SK-N-SH (cell line): ENCODE results near the gene DCUN1D2. TPM values are rescaled to one million over a fixed set of nuclear protein-coding genes. Genes with fewer than 3 reads are reported as not detected.

ENCODE experiments used
- CTCF ChIA-PET: fragments of 300-600, 350-600 bp; formaldehyde crosslinking; extraction: SDS; loops from one replicate; lab custom pipeline; 2021; lab: Yijun Ruan, JAX
- POLR2A ChIA-PET: fragments of 350-600 bp; sonication (Branson Sonifier 250); formaldehyde crosslinking; extraction: SDS; loops from one replicate; lab custom pipeline; 2020; ENCODE audit warnings: antibody characterized with exemption, inconsistent platforms; lab: Yijun Ruan, JAX
- DNase-seq: peaks from one replicate; pipeline ENCODE4 v3.0.0; 2012
- H2AFZ ChIP-seq: fragments of 200-600 bp; sonication (generic); 2 replicates; pipeline ENCODE4 v1.8.1; 2016; ENCODE audit warnings: antibody characterized with exemption, mild to moderate bottlenecking, low read depth
- H3F3A ChIP-seq: fragments of 200-600 bp; sonication (generic); replicated peaks from 2 replicates; pipeline ENCODE3; 2016; ENCODE audit warnings: antibody characterized with exemption, mild to moderate bottlenecking; ENCODE audit not compliant: insufficient read depth
- H3K27ac ChIP-seq, 2 experiments: fragments of 200-500 bp in 1 of 2; fragments of 200-600 bp in 1 of 2; sonication (Bioruptor generic) in 1 of 2; sonication (generic), shearing (Covaris generic) in 1 of 2; 2 replicates each; pipeline versions ENCODE4 v1.5.1 to v1.6.1; 2014 to 2016; ENCODE audit warnings: low read depth in 2 of 2, inconsistent platforms in 1 of 2, low read length in 1 of 2, mild to moderate bottlenecking in 1 of 2, mixed read lengths in 1 of 2
- H3K27me3 ChIP-seq: fragments of 200-600 bp; sonication (generic), shearing (Covaris generic); 2 replicates; pipeline ENCODE4 v1.6.1; 2016; ENCODE audit warnings: mixed run types; ENCODE audit not compliant: insufficient read depth
- H3K36me3 ChIP-seq, 2 experiments: fragments of 200-500 bp in 1 of 2; fragments of 200-600 bp in 1 of 2; sonication (Bioruptor generic) in 1 of 2; sonication (generic) in 1 of 2; replicated peaks in 1 of 2; 2 replicates each; pipeline versions ENCODE3 to v1.5.1; 2014 to 2016; ENCODE audit warnings: low read length in 1 of 2, mild to moderate bottlenecking in 1 of 2; ENCODE audit not compliant: insufficient read depth in 2 of 2, control insufficient read depth in 1 of 2
- H3K4me1 ChIP-seq, 2 experiments: fragments of 200-500 bp in 1 of 2; fragments of 200-600 bp in 1 of 2; sonication (Bioruptor generic) in 1 of 2; sonication (generic), shearing (Covaris generic) in 1 of 2; 2 replicates each; pipeline versions ENCODE4 v1.5.1 to v1.6.1; 2014 to 2016; ENCODE audit warnings: low read depth in 1 of 2, low read length in 1 of 2, mixed run types in 1 of 2; ENCODE audit not compliant: insufficient read depth in 2 of 2, control insufficient read depth in 1 of 2
- H3K4me2 ChIP-seq: fragments of 200-600 bp; sonication (generic), shearing (Covaris generic); 2 replicates; pipeline ENCODE4 v1.6.1; 2017; ENCODE audit warnings: mixed run types
- H3K4me3 ChIP-seq, 2 experiments: fragments of 200-500 bp in 1 of 2; fragments of 200-600 bp in 1 of 2; sonication (Bioruptor generic) in 1 of 2; sonication (generic), shearing (Covaris generic) in 1 of 2; 2 replicates each; pipeline versions ENCODE4 v1.5.1 to v1.8.1; 2014 to 2016; ENCODE audit warnings: low read depth in 2 of 2, inconsistent platforms in 1 of 2, low read length in 1 of 2, mild to moderate bottlenecking in 1 of 2, mixed read lengths in 1 of 2, moderate library complexity in 1 of 2
- H3K79me2 ChIP-seq: fragments of 200-600 bp; sonication (generic); 2 replicates; pipeline ENCODE4 v1.8.1; 2017; ENCODE audit warnings: mild to moderate bottlenecking; ENCODE audit not compliant: insufficient read depth
- H3K9ac ChIP-seq: fragments of 200-600 bp; sonication (generic); 2 replicates; pipeline ENCODE4 v1.6.1; 2017; ENCODE audit warnings: mixed run types
- H3K9me2 ChIP-seq: fragments of 200-600 bp; sonication (generic); 2 replicates; pipeline ENCODE4 v1.6.1; 2017; ENCODE audit warnings: mixed run types
- H3K9me3 ChIP-seq: fragments of 200-600 bp; sonication (generic); 2 replicates; pipeline ENCODE4 v1.6.1; 2017; ENCODE audit warnings: mixed run types, mild to moderate bottlenecking, moderate library complexity
- H4K20me1 ChIP-seq: fragments of 200-600 bp; sonication (generic); 2 replicates; pipeline ENCODE4 v1.6.1; 2017; ENCODE audit warnings: mild to moderate bottlenecking, mixed run types; ENCODE audit not compliant: insufficient read depth
- CHD2 ChIP-seq: fragments of 150-350 bp; IDR thresholded peaks from 2 replicates; pipeline ENCODE4 v1.6.1; 2018; ENCODE audit warnings: low read length; ENCODE audit not compliant: partially characterized antibody
- EP300 ChIP-seq, 2 experiments: IDR thresholded peaks; 2 replicates each; pipeline versions ENCODE4 v1.4.0 to v1.6.1; 2012; ENCODE audit warnings: borderline replicate concordance in 1 of 2, low read depth in 1 of 2, low read length in 1 of 2
- FOSL2 ChIP-seq: IDR thresholded peaks from 2 replicates; pipeline ENCODE4 v1.4.0; 2012; ENCODE audit warnings: low read depth, mild to moderate bottlenecking, moderate library complexity, borderline replicate concordance
- FOXJ3 ChIP-seq: sonication (generic); formaldehyde crosslinking; IDR thresholded peaks from 2 replicates; pipeline ENCODE4 v1.5.1; 2020; ENCODE audit warnings: mild to moderate bottlenecking, missing genetic modification reagents
- FOXM1 ChIP-seq: IDR thresholded peaks from 2 replicates; pipeline ENCODE4 v1.4.0; 2012; ENCODE audit warnings: low read depth, mild to moderate bottlenecking
- GATA2 ChIP-seq: sonication (generic); formaldehyde crosslinking; IDR thresholded peaks from 2 replicates; pipeline ENCODE4 v1.5.0; 2020; ENCODE audit warnings: mild to moderate bottlenecking, missing genetic modification reagents
- MEF2A ChIP-seq: IDR thresholded peaks from 2 replicates; pipeline ENCODE4 v1.4.0; 2012; ENCODE audit warnings: low read depth, borderline replicate concordance
- MXI1 ChIP-seq: IDR thresholded peaks from 2 replicates; pipeline ENCODE4 v1.6.1; 2012; ENCODE audit warnings: mild to moderate bottlenecking, low read depth, low read length, improper control_type of control experiment
- POLR2AphosphoS5 ChIP-seq: IDR thresholded peaks from 2 replicates; pipeline ENCODE4 v1.6.1; 2012; ENCODE audit warnings: low read depth, low read length
- RFX5 ChIP-seq: IDR thresholded peaks from 2 replicates; pipeline ENCODE4 v1.6.1; 2012; ENCODE audit warnings: mild to moderate bottlenecking, improper control_type of control experiment, low read length
- SIN3A ChIP-seq: IDR thresholded peaks from 2 replicates; pipeline ENCODE4 v1.6.1; 2012; ENCODE audit warnings: low read depth, mild to moderate bottlenecking, low read length, moderate library complexity, borderline replicate concordance
- SMC3 ChIP-seq: IDR thresholded peaks from 2 replicates; pipeline ENCODE4 v1.6.1; 2012; ENCODE audit warnings: low read depth, low read length, improper control_type of control experiment
- TCF12 ChIP-seq: IDR thresholded peaks from 2 replicates; pipeline ENCODE4 v1.4.0; 2012
- TEAD4 ChIP-seq: IDR thresholded peaks from 2 replicates; pipeline ENCODE4 v1.4.0; 2012; ENCODE audit warnings: mild to moderate bottlenecking, borderline replicate concordance; ENCODE audit not compliant: insufficient read depth
- YY1 ChIP-seq: IDR thresholded peaks from 2 replicates; pipeline ENCODE4 v1.4.0; 2012; ENCODE audit warnings: low read depth, mild to moderate bottlenecking
- WGBS: methylation state at CpG from one replicate; pipeline ENCODE4 v1.1.6; 2017; ENCODE audit warnings: low lambda C conversion rate; 5-methylcytosine and 5-hydroxymethylcytosine counted together
- polyA plus RNA-seq, 3 experiments: library from polyadenylated mRNA; depleted of rRNA; stranded (reverse); fragments of >200 nt; gene quantifications; 2 replicates each; pipeline ENCODE4 v1.2.3, GENCODE V29; 2012
- TF ChIP-seq, protein P1 (sequence below): fragments of 200-600 bp; sonication (generic); IDR thresholded peaks from 2 replicates; pipeline ENCODE4 v1.6.1; 2017; ENCODE audit warnings: antibody characterized with exemption, mild to moderate bottlenecking, moderate library complexity
- TF ChIP-seq, protein P2 (sequence below): IDR thresholded peaks from 2 replicates; pipeline ENCODE4 v1.4.0; 2012; ENCODE audit warnings: low read depth
- TF ChIP-seq, protein P3 (sequence below): fragments of 150-350 bp; IDR thresholded peaks from 2 replicates; pipeline ENCODE4 v1.6.1; 2017; ENCODE audit warnings: antibody characterized with exemption, low read length, low read depth, borderline replicate concordance
- TF ChIP-seq, protein P4 (sequence below): fragments of 150-350 bp; IDR thresholded peaks from 2 replicates; pipeline ENCODE4 v1.6.1; 2016; ENCODE audit warnings: mild to moderate bottlenecking, low read depth, low read length

DCUN1D2 gene
- polyA plus RNA-seq, 1 of the 3 experiments (the other 2 are of a cell fraction): 11.0 TPM

DNA sequence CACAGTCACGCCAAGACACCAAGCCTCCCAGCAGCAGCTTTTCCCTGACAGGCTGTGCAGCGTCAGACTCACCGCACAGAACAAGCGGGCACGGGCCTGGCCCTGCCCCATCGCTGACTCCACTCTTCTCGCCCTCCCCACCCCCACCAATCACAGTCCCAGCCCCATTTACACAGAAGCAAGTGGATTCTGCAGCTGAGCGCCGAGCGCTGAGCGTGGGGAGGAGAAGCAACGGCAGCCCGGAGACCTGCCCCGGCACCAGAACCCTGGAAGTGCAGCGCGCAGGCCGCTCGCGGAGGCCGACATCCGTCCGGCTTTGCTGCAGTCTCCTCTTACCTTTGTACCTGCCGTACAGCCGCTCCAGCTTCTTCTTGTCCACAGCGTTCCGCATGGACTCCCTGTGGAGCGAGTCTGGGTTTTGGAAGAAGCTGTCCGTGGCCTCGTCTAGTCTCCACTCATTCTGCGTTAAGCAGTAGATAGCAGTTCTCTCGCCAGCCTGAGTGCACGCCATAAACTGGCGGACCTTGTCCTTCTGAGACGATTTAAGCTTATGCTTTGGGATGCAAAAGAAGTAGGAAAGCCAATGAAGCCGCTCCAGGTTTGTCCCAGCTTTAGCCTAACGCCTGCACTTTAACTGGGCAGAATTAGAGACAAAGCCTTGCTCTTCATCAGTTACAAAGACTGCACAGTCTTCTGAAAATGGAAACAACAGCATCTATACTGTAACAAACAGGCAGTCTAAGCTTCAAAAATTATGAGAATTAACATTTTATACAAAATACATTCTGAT lies 6.8 kb downstream of the DCUN1D2 start:
- no peaks in the 10 kb centered on the region for H3K9me3 ChIP-seq
- no peak for DNase-seq
- no peaks in the 10 kb centered on the region for H3K9me2 ChIP-seq
- no peak overlapping the region for H3K4me2 ChIP-seq
- H3K27me3 ChIP-seq: no peaks in the 10 kb centered on the region
- CTCF ChIA-PET: interaction anchor here (0.8 to 6.0 kb wide), 5 partner anchors 9 to 78 kb away, joined by 3 to 34 read pairs (median 8); no protein-coding TSS in a partner anchor
- H3K79me2 ChIP-seq: peaks cover 82% of the 10 kb centered on the region
- POLR2A ChIA-PET: no interaction called here
- H3K36me3 ChIP-seq: peaks cover 25 to 31% of the 10 kb centered on the region in 2 experiments
- no peak overlapping the region for H3K4me3 ChIP-seq
- WGBS: 95% methylated on average over 36 of the region's 36 CpGs
- H3K27ac ChIP-seq: no peak overlapping the region
- H3K9ac ChIP-seq: no peak overlapping the region
- peaks cover 31% of the 10 kb centered on the region for H4K20me1 ChIP-seq
- no peaks in the 10 kb centered on the region for H3F3A ChIP-seq
- no peak overlapping the region for H2AFZ ChIP-seq
- peaks cover 4 to 35% of the 10 kb centered on the region in 2 experiments; a peak in 3 of 4 replicates for H3K4me1 ChIP-seq
- TF ChIP-seq FOXM1 (no peak), RFX5 (no peak), GATA2 (CRISPR knock-in tag) (no peak), FOSL2 (no peak), CHD2 (no peak), YY1 (no peak)

DNA sequence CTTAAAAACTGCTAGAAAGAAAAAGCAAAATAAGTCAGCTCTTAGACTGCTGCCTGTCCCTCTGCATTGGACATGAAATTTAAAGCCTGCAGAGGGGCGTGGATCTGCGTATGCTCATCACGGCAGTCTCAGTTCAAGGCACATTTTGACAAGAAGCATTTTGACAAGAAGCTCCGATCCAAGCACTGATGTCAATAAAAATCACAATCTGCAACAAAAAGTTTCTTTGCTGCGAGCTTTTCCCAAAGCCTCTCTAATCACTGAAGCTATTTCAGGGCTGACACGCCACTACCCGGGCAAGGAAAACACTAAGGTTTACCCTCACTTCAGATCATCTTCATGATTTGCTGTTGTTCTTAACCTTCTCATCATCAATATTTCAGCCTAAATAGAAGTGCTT lies 7.4 kb downstream of the DCUN1D2 start:
- H3K4me2 ChIP-seq: no peak overlapping the region
- H3K79me2 ChIP-seq: peaks cover 76% of the 10 kb centered on the region
- WGBS: 97% methylated on average over 7 of the region's 7 CpGs
- no peak overlapping the region for H3K9ac ChIP-seq
- peaks cover 0 to 29% of the 10 kb centered on the region in 2 experiments; a peak in 2 of 4 replicates for H3K4me1 ChIP-seq
- no peak overlapping the region for H3K27ac ChIP-seq
- no peak for DNase-seq
- peaks cover 31 to 37% of the 10 kb centered on the region in 2 experiments for H3K36me3 ChIP-seq
- no peak overlapping the region for H3K4me3 ChIP-seq
- ChIA-PET POLR2A (no interaction called here), CTCF (interaction anchor here (0.8 to 6.0 kb wide), 4 partner anchors 25 to 79 kb away, joined by 3 to 34 read pairs (median 19); no protein-coding TSS in a partner anchor)
- H3K9me2 ChIP-seq: no peaks in the 10 kb centered on the region
- no peak overlapping the region for H2AFZ ChIP-seq
- no peaks in the 10 kb centered on the region; the same call in 1 of the 2 replicates for H3K9me3 ChIP-seq
- H3F3A ChIP-seq: no peaks in the 10 kb centered on the region
- peaks cover 25% of the 10 kb centered on the region for H4K20me1 ChIP-seq
- H3K27me3 ChIP-seq: no peaks in the 10 kb centered on the region
- TF ChIP-seq MEF2A: no peak
- TF ChIP-seq, protein P1, sequence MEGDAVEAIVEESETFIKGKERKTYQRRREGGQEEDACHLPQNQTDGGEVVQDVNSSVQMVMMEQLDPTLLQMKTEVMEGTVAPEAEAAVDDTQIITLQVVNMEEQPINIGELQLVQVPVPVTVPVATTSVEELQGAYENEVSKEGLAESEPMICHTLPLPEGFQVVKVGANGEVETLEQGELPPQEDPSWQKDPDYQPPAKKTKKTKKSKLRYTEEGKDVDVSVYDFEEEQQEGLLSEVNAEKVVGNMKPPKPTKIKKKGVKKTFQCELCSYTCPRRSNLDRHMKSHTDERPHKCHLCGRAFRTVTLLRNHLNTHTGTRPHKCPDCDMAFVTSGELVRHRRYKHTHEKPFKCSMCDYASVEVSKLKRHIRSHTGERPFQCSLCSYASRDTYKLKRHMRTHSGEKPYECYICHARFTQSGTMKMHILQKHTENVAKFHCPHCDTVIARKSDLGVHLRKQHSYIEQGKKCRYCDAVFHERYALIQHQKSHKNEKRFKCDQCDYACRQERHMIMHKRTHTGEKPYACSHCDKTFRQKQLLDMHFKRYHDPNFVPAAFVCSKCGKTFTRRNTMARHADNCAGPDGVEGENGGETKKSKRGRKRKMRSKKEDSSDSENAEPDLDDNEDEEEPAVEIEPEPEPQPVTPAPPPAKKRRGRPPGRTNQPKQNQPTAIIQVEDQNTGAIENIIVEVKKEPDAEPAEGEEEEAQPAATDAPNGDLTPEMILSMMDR: no peak
- no peak for TF ChIP-seq FOXJ3
- TF ChIP-seq, protein P2, sequence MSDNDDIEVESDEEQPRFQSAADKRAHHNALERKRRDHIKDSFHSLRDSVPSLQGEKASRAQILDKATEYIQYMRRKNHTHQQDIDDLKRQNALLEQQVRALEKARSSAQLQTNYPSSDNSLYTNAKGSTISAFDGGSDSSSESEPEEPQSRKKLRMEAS: no peak
- no peak for TF ChIP-seq MXI1
- no peak for TF ChIP-seq POLR2AphosphoS5
- TF ChIP-seq, protein P3, sequence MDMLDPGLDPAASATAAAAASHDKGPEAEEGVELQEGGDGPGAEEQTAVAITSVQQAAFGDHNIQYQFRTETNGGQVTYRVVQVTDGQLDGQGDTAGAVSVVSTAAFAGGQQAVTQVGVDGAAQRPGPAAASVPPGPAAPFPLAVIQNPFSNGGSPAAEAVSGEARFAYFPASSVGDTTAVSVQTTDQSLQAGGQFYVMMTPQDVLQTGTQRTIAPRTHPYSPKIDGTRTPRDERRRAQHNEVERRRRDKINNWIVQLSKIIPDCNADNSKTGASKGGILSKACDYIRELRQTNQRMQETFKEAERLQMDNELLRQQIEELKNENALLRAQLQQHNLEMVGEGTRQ: no peak
- TF ChIP-seq TEAD4: no peak
- no peak for TF ChIP-seq SIN3A
- no peak for TF ChIP-seq RFX5
- TF ChIP-seq SMC3: no peak
- no peak for TF ChIP-seq EP300 (IDR thresholded peaks at IDR 0.05; ENCODE audit: borderline replicate concordance in 1 of 2, low read depth in 1 of 2, low read length in 1 of 2)
- TF ChIP-seq TCF12: no peak
- TF ChIP-seq CHD2: no peak
- no peak for TF ChIP-seq YY1
- TF ChIP-seq, protein P4, sequence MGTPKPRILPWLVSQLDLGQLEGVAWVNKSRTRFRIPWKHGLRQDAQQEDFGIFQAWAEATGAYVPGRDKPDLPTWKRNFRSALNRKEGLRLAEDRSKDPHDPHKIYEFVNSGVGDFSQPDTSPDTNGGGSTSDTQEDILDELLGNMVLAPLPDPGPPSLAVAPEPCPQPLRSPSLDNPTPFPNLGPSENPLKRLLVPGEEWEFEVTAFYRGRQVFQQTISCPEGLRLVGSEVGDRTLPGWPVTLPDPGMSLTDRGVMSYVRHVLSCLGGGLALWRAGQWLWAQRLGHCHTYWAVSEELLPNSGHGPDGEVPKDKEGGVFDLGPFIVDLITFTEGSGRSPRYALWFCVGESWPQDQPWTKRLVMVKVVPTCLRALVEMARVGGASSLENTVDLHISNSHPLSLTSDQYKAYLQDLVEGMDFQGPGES: no peak
